GM10266 (cell line): Measurements from ENCODE around the gene PFKFB2.

Source experiments
- DNase-seq: peaks from one replicate; pipeline ENCODE4 v3.0.0; 2012; ENCODE audit errors: extremely low spot score
- TF ChIP-seq, protein P1 (sequence below): IDR thresholded peaks from 2 replicates; pipeline ENCODE4 v1.5.1; 2012; ENCODE audit warnings: mild to moderate bottlenecking, low read depth; ENCODE audit not compliant: control insufficient read depth, insufficient read depth; ENCODE audit errors: missing control alignments

PFKFB2 gene

DNA sequence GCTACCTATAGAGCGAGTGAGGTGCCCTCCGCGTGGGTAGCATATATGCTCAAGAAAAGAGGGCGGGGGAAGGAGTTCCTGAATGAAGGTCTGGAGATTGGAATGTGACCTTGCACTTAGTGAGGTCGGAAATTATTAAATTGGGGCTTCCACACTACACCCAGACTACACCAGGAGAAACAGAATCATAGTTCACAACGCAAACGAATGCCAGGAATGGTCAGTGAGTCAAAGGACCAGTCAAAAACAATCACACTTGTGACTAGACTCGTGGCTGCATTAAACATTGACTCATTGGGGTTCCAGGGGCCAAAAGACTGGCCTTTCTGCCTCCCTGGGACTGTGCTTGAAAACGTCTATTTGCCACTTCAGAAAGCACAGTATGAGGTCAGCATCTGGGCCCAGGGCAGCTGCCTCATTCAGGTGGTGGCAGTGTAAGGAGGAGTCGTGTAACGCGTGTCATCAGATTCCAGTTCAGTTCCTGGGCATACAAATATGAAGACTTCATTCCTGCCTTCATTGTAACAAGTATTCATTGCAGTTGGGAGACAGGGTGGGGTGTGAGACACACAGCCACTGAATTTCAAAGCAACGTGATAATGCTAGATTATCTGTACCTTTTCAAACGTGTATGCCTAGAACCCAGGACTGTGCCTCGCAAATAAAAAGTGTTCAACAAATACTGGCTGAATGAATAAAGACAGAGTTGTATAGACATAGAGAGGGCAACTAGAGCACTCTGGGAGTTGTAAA lies 1.7 kb upstream of the PFKFB2 start, which contains the start of gene YOD1:
Gene YOD1 (minus strand): TSS at position 18 of the 753 bp plus-strand sequence. CDS start 178 bp downstream, outside the sequence.
- TF ChIP-seq, protein P1, sequence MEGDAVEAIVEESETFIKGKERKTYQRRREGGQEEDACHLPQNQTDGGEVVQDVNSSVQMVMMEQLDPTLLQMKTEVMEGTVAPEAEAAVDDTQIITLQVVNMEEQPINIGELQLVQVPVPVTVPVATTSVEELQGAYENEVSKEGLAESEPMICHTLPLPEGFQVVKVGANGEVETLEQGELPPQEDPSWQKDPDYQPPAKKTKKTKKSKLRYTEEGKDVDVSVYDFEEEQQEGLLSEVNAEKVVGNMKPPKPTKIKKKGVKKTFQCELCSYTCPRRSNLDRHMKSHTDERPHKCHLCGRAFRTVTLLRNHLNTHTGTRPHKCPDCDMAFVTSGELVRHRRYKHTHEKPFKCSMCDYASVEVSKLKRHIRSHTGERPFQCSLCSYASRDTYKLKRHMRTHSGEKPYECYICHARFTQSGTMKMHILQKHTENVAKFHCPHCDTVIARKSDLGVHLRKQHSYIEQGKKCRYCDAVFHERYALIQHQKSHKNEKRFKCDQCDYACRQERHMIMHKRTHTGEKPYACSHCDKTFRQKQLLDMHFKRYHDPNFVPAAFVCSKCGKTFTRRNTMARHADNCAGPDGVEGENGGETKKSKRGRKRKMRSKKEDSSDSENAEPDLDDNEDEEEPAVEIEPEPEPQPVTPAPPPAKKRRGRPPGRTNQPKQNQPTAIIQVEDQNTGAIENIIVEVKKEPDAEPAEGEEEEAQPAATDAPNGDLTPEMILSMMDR: no peak
- DNase-seq: no peak

DNA sequence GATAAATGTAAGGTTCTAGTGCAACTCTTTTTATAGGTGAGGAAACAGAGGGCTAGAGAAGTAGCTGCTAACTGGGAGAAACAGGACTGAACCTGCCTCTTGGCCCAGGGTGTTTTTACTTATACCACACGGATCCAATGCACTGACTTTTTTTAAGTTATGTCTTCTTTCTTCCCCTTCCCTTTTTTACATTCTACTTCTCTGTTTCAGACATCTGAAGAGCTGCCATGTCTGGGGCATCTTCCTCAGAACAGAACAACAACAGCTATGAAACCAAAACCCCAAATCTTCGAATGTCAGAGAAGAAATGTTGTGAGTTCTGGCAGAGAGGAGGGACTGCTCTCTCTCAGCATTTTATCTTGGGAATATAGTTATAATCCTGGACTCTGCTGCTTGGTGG lies 1.4 kb downstream of the PFKFB2 start:
- TF ChIP-seq, protein P1: no peak
- no peak for DNase-seq

DNA sequence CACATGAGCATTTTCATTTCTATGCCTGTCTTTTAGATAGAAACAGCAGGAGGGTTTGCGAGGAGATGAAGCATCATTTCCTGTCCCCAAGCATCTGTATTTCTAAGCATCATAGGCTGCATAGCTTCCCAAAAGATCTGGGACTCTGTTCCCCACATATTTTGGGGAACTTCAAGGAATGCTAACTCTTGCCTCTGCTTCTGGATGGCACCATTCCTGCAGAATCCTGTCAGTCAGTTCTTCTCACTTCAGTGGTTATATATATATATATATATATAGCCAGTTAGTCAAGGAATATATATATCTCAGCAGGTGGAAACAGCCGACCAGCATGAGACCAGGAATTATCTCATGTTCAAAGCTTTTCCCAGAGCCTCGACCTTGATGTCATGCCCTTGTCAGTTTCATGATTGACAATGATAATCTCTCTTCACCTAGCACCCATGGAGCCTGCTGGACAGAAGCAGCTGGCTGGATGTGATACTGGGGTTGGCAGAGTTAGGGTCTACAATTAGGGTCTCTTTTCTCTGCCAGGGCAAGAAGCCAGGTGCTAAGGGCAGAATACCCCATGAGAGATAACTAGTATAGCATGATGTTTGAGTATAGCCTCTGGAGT lies 2.4 kb downstream of the PFKFB2 start:
- no peak for DNase-seq
- TF ChIP-seq, protein P1: no peak

DNA sequence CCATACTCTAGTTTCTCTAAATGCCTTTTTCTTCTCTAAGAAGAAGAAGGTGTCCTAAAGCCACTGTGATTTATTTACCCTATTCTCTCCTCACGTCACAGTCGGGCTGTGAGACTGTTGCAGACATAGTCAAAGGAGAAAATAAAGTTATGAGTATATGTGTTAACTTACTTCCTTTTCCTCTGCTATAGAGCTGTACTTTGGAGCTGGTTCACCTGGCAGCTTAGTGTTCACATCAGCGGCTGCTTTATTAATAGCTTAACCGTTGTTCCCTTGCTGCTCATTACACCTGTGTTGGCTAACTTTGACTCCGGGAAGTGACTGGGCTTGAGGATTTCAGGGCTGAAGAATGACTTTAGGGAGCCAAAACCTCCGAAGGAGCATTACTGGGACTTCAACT lies 3.6 kb downstream of the PFKFB2 start:
- TF ChIP-seq, protein P1: no peak
- no peak for DNase-seq

DNA sequence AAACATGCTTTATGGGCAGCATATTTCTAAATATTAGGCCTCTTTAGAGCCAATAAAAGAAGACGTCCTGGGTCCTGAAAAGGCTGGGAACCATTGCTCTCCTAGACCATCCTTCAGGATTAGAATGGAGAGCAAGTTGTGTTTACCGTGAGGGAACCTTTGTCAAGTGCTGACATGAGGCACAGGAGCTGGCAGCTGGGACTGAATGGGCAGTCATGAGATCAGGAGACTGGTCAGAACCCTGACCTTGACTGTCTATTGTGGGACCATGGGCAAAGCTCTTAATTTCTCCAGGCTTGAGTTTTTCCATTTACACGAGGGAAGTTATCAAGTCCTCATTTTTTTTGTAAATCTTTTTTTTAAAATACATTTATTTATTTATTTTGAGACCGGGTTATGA lies 5.2 kb downstream of the PFKFB2 start:
- DNase-seq: no peak
- TF ChIP-seq, protein P1: no peak

DNA sequence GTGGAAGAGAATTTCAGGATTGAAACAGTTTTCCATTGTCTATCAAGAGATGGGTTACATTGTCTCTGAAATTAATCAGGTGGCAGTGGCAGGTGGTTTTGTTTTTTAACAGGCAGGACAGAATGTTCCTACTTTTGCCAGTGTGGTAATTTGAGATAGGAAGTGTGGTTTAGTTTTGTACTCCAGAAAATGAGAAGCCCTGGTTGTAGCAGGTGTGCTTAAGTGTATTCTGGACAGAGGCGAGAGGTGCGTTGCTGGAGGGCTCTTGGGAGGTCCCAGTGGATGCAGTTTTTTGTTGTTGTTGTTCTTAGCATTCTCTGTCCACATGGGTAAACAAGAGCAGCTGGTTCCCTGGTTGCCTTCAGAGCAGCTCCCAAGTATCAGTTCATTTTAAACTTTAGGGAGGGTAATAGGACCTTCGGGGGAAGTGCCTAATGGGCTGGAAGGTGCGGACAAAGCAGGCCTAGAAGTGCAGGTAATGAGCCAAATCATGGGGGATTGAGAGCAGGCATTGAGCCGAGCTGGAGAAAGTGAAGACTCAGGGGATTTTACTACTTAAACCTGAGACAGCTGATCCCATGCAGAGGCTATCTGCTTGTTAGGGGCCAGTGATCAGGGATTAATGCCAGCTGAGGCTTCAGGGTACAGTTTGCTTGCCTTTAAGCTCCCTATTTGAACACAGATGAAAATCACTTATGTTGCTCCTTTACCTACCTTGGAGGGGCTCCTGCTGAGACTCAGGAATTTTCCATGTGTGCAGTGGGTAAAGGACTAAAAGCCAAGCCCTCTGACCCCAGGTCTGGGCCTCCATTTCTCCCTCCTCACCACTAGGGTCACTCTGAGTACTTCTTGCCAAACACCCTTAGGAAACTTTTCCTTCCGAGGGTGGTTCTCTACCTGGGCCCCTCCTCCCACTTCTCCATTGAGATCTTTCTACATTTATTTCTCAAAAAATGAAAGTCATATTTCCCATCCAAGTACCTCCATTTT lies 6.1 kb downstream of the PFKFB2 start:
- TF ChIP-seq, protein P1: no peak
- no peak for DNase-seq
